ENCODE measurements around the gene IGFBP6.
A peak's percentile ranks its signal among the peaks of the same experiment; 100 is the strongest.
"Not testable (repeated sequence)": the region's sequence is repeated elsewhere in the genome, so short reads cannot be mapped to it uniquely, and the experiment has no call there.

IGFBP6 gene

DNA sequence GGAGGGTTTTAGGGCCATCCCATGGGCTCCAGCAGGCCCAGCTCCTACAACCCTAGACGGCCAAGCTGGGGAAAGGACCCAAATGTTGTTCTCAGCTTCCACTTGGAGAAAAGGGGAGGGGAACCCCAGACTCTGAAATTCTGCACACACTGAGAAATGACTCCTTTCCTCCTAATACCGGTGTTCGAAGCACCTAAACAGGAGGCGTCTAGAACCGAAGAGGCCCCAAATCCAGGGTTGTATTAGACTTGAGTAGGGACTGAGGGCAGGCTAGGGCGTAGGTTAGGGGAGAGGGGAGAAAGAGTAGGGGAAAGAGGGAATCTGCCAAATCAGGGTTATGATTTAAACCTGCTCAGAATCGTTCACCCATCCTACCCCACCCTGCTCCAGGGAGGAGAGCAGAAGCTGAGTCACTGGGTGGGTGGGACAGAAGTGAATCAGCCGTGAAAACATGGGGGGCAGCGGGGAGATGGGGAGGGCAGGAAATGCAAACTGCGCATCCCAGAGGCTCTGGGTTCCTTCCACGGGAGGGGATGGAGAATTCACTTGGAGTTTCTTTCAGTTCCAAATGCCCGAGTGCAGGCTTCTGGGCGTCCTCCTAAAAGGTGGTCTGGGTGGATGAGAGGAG is 1.0 kb downstream of the IGFBP6 start:
- DNase-seq = peak; percentile 41

DNA sequence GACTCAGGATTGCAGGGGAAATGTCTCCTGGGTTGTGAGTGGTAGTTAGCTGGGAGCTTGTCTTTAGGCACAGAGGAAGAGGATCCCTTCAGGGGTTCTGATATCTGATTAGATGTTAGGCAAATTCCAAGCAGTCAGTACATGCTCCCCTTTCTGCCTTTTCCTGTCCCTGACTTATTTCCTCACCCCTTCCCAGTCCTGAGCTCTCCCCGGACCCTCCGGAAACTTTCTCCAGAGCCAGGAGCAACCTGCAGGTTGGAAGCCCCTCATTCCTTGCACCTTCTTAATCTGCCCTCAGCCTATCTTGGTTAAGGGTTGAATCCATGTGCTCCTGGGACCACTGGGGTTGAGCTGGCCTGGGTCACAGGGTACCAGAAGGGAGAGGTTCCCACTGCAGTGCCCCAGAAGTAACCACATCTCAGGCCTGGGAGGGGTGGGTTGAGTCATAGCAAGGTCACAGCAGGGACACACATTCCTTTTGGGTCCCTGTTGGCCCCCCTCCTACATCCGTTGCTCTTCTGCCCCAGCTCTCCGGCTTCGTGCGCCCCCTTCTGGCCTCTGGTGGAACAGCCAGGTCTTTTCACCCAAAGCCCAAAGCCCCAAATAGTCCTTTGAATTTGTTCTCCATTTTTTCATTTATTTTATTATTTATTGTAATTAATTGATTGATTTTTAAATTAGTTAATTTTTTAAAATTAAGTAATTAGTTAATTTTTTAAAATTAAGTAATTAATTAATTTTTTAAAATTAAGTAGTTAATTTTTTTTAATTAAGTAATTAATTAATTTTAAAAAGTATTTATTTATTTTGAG is 1.8 kb downstream of the IGFBP6 start:
- DNase-seq = peak; percentile 95

DNA sequence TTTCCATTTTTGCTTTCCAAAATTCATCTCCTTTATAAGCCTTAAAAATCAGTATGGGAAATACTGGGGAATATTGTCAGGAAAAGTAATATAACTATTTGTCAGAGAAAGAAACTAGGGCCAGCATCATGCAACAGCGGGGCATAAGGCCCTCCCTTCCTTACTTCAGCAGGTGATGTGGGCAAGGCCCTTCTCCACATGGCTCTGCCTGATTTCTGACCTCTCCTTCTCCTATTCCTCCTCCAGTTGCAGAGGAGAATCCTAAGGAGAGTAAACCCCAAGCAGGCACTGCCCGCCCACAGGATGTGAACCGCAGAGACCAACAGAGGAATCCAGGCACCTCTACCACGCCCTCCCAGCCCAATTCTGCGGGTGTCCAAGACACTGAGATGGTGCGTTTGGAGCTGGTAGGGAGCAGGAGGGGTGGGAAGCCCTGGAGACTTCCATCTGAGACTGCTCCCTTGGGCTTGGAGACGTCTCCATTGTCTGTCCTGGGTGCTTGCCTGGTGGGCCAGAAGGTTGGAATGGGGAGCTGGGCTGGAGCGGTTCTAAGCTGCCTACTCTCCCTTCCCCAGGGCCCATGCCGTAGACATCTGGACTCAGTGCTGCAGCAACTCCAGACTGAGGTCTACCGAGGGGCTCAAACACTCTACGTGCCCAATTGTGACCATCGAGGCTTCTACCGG is 3.1 kb downstream of the IGFBP6 start:
- no peak for DNase-seq

DNA sequence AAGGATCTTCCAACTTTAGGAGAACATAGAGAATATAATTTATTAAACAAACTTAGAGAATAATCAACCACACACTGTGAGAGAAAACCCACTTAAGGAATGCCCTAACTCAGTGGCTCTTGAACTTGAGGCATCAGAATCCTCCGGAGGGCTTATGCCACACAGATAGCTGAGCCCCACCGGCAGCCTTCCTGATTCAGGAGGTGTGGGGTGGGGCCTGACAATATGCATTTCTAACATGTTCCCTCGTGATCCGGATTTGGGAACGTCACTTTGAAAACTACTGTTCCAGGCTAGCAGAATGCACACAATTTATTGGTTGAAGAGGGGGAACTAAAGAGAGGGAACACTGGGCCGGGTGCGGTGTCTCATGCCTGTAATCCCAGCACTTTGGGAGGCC is 3.8 kb downstream of the IGFBP6 start:
- no peak for DNase-seq

DNA sequence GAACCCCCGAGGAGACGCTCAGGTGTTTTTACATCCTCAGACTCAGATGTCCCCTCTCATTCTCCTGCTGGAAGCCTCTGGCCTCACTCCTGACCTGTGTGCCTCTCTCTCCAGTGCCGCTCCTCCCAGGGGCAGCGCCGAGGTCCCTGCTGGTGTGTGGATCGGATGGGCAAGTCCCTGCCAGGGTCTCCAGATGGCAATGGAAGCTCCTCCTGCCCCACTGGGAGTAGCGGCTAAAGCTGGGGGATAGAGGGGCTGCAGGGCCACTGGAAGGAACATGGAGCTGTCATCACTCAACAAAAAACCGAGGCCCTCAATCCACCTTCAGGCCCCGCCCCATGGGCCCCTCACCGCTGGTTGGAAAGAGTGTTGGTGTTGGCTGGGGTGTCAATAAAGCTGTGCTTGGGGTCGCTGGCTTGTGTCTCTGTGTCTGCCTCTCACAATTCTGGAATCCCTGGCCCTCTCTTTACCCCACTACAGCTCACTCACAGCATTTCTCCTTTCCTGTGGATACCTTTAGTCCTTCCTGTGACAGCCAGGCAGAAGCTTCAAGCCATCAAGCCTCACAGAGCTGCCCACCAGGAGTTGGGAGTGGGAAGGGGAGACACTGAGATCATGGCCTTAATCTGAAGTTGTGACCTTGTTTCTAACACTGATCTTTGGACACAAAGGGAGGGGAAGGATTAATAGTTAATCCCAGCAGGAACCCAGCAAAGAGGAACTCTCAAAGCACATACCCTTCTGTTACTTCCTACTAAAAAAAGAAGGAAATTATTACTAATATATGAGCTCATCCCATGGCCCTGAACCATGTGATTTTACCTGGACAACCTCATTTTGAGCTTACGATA is 4.7 kb downstream of the IGFBP6 start:
- no peak for DNase-seq

DNA sequence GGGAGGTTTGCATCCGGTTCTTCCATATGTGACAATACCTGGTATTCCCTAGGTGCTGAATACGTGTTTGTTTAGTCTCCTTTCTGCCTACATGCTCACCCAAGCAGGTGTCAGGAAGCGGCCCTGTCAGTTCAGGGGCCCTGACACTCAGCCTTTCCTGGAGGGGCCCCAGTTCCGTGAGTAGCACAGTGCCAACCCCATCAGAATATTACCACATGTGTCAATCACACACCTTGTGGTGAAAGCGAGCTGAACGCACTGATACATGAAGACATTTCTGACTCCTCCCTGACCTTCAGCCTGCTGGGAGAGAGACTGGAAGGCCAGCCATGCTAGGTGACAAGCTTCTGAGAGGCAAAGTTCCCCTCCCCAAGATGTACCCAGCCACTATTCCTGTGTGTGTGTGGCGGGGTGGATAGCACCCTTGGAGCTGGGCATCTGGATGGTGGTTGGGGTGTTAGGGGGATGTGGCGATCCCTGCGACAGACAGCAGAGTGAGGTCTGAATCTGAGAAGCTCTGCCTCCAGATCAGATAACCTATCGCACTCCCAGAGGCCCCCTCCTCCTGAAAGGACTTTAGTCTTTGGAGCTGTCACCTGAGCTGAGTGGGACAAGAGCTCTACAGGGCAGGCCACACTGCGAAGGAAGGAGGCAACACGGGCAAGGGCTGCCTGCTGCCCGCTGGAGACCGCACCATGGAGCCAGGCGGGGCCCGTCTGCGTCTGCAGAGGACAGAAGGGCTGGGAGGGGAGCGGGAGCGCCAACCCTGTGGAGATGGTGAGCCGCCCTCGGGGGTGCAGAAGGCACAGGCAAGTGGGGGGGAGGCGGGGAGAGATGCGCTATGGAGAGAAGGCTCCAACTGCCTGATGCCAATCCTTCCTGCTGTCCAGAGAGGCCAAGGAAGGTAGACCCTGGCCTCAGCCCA is 5.7 kb downstream of the IGFBP6 start, which contains the start of gene SOAT2:
TSS of gene SOAT2 (plus strand) at position 604 of the 925 bp plus-strand sequence. CDS start at position 696, 92 bp downstream.
- DNase-seq = no peak

DNA sequence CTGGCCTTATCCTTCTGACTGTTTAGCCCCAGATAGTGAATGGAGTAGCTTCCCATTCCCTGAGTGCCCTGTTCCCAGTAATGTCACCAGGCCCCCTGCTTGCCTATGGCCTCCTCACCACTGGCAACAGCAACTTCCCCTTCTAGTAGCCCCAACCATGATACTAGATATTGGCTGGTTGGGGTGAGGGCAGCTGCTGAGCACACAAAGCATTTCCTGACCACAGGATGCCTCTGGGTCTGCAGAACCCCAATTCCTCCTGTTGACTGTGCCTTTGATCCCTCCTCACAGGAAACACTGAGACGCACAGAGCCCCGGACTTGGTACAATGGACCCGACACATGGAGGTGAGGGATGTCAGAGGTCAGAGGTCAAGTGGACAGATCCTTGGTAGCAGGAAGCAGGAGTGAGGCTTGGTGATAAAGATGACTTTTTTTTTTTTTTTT is 6.4 kb downstream of the IGFBP6 start:
- no peak for DNase-seq

DNA sequence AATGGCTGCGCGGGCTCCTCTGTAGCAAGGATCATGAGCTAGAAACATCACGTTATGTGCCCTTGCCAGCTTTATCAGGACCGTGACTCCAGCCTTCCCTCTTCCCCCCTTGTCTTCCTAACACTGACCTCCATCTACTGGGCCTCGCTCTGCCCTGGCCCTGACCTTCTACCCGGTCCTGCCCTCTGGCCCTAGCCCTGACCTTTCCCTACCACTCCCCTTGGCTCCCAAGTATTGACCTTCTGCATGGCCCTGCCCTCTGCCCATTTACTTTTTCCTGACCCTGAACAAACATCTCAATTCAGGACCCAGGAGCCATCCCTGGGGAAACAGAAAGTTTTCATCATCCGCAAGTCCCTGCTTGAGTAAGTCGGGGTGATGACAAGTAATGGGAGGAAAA is 7.8 kb downstream of the IGFBP6 start:
- DNase-seq = no peak

DNA sequence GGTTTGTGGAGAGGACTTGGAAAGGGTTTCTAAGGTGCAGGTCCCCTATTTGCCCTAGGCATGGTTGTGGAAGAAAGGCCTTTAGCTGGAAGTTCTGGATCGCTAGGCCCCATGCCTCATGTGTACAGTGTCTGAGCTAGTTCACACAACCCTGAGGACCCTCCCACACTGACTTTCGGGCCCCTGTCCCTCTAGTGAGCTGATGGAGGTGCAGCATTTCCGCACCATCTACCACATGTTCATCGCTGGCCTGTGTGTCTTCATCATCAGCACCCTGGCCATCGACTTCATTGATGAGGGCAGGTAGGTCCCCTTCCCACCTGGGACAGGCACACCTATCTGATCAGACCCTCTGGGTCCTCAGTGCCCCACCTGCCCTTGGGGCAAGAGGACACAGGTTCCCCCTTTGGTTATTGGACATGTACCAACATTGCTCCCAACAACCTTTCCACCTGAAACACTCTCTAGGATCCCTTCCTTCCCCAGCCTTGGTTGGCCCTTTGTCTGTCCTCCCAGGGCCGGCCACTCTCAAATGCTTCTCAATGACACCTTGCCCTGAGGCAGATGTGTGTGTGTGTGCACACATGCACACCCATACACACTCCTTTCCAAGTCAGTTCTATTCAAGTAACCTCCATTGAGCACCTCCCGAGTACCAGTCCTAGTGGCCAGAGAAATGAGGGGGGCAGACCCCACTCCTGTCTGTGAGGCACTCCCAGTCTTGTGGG is 8.4 kb downstream of the IGFBP6 start:
- no peak for DNase-seq

DNA sequence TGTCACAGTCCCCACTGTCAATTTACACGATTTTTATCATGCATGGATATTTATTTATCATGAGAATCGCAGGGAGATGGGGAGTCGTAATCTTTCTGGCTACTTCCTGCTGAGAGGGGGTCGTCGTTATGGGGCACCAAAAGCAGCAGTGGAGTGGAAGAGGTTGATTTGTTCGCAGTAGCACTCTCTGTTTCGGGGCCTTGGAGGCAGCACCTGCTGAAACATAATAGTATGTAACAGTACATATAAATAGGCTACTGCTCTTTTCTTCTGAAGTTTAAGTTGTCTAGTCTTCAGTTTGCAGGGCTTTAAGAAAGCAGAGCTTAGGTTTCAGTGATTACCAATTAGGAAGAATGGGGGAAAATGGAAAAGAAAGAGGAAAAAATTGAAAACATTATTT is 9.7 kb downstream of the IGFBP6 start:
- DNase-seq = no peak

DNA sequence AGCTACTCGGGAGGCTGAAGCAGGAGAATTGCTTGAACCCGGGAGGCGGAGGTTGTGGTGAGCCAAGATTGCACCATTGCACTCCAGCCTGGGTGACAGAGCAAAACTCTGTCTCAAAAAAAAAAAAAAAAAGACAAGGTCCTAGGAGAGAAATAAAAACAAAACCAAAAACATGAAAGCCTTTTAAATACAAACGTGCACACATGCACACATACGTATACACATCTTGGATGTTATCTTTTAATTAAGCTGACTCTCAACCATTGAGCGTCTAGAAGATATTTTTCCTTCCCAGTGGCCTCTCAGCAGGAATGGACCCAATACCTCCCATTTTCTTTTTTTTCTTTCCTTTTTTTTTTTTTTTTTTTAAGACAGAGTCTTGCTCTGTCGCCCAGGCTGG is 15.0 kb downstream of the IGFBP6 start:
- DNase-seq = not testable (repeated sequence)

DNA sequence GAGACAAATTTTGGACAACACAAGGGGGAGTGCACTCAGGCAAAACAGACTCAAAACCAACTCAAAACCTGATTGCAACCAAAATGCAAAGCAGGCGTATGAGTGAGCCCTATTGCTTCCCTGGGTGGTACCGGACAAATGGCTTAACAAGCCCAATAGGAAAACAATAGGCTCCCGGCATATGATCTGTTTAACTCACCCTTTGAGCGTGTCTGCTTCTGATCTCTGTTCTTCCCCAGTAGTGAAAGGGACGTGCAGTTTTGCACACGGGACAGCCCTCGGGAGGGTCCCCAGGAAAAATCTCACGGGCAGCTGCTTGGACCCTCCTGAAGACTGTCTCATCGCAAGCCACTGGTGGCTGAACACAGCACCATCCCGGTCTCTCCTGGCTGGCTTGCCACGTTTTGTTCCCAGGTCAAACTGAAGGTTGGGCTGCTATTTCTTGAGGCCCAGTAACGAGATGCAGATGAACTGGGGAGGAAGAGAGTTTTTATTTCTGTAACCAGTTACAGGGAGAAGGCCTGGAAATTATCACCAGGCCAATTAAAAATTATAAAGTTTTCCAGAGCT is 15.8 kb downstream of the IGFBP6 start:
- no peak for DNase-seq

DNA sequence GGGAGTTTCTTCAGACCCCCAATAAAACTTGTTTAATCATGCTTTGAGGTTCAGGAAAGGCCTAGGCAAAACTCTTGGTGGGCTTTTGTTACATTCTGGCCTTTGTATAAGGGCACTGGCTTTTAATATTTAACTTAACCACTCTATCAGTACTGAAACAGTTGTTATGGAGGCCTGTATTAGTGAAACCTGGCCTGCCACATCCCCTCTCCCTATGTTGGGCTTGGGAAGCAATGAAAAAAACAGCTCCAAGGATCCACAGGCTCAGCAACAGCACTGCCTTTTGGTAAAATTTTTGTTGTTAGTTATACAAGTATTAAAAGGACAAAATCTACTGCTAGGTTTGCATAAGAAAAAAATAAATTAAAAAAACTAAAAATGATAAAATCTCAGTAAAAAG is 16.5 kb downstream of the IGFBP6 start:
- DNase-seq = no peak

DNA sequence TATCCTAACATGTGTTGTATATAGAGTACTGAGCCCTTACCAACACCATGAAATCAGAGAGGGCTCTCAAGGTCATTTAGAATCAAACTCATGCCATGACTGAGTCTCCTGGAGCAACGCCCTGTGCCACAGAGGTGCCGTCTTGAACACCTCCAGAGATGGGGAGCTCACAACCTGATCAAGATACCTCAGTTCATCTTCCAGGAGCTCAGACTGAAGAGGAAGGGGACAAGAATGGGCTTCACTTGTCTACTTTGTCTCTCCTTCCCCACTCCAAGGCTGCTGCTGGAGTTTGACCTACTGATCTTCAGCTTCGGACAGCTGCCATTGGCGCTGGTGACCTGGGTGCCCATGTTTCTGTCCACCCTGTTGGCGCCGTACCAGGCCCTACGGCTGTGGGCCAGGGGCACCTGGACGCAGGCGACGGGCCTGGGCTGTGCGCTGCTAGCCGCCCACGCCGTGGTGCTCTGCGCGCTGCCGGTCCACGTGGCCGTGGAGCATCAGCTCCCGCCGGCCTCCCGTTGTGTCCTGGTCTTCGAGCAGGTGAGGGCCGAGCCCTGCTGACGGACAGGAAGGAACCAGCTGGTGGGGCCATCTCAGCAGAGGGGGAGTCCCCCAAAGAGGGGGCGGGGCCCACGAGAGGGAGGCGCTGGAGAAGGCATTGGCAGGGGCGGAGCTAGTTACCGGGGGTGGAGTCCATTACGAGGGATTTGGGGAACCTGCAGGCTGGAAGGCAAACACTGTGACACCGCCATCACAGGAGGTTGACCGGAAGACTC is 17.8 kb downstream of the IGFBP6 start:
- DNase-seq = no peak

DNA sequence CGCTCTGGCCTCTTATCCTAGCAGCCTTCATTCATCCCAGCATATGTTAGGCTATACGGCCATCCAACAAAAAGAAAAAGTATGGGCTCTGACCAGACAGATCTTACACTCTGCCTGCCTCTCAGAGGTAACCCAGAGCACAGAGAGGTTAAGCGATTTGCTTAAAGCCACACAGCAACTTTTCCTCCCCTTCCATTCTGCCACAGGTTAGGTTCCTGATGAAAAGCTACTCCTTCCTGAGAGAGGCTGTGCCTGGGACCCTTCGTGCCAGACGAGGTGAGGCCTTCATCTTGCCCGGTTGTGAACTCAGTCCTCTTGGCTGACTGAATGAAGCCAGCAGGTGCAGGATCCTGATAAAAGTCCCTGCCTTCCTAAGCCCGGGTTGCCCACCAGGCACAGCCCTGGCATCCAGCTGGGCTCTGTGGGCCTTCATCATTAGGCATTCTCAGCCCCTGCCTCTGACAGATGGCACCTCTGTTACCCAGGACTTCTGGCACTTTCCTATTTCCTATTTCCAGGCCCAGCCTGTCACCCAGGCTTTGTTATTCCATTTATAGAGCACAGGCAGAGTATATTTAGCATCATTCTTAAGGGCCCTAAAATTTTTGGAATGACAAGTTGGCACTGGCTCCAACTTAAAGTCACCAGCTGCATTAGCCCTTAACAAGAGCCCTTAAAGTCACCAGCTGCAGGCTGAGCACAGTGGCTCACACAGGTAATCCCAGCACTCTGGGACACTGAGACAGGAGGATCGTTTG is 18.6 kb downstream of the IGFBP6 start:
- DNase-seq = no peak

DNA sequence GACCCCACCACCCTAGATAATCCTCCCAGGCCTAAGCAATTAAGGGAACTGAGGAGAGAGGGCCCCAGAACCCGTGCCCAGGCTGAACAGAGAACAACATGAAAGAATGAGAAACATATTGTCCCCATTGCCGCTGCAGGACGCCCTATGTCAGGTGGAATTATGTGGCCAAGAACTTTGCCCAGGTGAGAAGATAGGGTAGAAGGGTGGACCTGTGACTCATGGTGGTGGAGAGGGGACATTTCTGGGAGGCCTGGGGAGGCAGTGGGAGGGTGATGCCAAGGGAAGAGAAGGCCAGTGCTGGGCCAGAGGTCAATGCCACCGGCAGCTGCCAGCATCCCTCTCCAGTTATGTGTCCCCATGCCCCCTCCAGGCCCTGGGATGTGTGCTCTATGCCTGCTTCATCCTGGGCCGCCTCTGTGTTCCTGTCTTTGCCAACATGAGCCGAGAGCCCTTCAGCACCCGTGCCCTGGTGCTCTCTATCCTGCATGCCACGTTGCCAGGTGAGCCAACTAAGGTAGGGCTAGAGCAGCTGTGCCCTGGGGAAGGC is 21.4 kb downstream of the IGFBP6 start:
- no peak for DNase-seq

DNA sequence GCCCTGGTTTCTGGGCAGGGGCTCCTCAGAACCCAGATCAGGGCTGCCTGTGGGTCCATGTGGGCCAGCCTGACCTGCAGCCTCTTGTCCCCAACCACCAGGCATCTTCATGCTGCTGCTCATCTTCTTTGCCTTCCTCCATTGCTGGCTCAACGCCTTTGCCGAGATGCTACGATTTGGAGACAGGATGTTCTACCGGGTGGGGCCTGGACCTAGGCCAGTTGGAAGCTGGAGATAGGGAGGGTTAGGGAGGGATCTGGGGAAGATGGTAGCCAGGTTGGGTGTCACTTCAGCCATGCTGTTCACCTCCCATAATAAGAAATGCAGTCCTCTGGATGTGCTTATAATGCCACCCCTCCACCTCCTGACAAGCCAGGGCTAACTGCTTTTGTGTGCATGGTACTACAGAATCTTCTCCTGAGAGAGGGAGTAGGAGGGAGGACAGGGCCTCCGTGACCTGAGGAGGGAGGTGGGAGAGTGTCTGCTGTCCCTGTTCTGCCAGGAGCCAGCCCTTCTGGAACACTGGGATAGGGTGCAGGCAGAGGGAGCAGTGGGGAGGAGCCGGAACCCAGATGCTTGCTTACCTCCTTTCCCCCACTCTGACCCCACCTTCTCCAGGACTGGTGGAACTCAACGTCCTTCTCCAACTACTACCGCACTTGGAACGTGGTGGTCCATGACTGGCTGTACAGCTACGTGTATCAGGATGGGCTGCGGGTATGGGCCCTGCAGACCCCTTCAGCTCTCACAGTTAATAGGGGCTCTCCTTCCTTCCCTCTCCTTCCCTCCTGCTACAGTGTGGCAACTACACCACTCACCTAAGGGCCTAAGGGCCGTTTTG is 23.4 kb downstream of the IGFBP6 start:
- no peak for DNase-seq
